Activated naive CD4-positive, alpha-beta T cell treated with anti-CD3 and anti-CD28 coated beads, Interleukin-2, amount 50 U/mL, for 24 hours (primary cell): Measurements from ENCODE around the gene C5.
"Not testable (repeated sequence)": the region's sequence is repeated elsewhere in the genome, so short reads cannot be mapped to it uniquely, and the experiment has no call there.

Experiments
- H3K27ac Mint-ChIP-seq: one replicate; pipeline ENCODE4 v1.8.0; 2021; ENCODE audit warnings: mild to moderate bottlenecking, mixed read lengths
- H3K27me3 Mint-ChIP-seq: one replicate; pipeline ENCODE4 v1.8.0; 2021; ENCODE audit warnings: mixed read lengths
- H3K36me3 Mint-ChIP-seq: one replicate; pipeline ENCODE4 v1.8.0; 2021; ENCODE audit warnings: mixed read lengths
- H3K4me1 Mint-ChIP-seq: one replicate; pipeline ENCODE4 v1.8.0; 2021; ENCODE audit warnings: mixed read lengths
- H3K4me3 Mint-ChIP-seq: one replicate; pipeline ENCODE4 v1.8.0; 2021; ENCODE audit warnings: mild to moderate bottlenecking, mixed read lengths
- H3K9me3 Mint-ChIP-seq: one replicate; pipeline ENCODE4 v1.8.0; 2021; ENCODE audit warnings: mixed read lengths

C5 gene

GRCh38 chr9:120974921-120975320 is 75.2 kb downstream of the C5 start:
- Mint-ChIP-seq H3K36me3 (peaks cover 2% of the 10 kb centered on the region), H3K4me3 (no peak overlapping the region), H3K27ac (peak overlapping the region; percentile 69), H3K4me1 (peaks cover 25% of the 10 kb centered on the region), H3K9me3 (no peaks in the 10 kb centered on the region), H3K27me3 (no peaks in the 10 kb centered on the region)

- H3K9me3 Mint-ChIP-seq: no peaks in the 10 kb centered on the region
- peaks cover 2% of the 10 kb centered on the region for H3K36me3 Mint-ChIP-seq
- no peak overlapping the region for H3K4me3 Mint-ChIP-seq
- peaks cover 25% of the 10 kb centered on the region for H3K4me1 Mint-ChIP-seq
- H3K27me3 Mint-ChIP-seq: no peaks in the 10 kb centered on the region
- H3K27ac Mint-ChIP-seq: no peak overlapping the region
Measured at GRCh38 chr9:120974181-120974580, 75.9 kb downstream of the C5 start.

GRCh38 chr9:120971938-120972337 is 78.1 kb downstream of the C5 start:
- Mint-ChIP-seq H3K4me1 (peaks cover 25% of the 10 kb centered on the region), H3K4me3 (no peak overlapping the region), H3K27ac (no peak overlapping the region), H3K36me3 (no peaks in the 10 kb centered on the region), H3K9me3 (no peaks in the 10 kb centered on the region), H3K27me3 (no peaks in the 10 kb centered on the region)

- H3K36me3 Mint-ChIP-seq, H3K27me3 Mint-ChIP-seq, H3K27ac Mint-ChIP-seq, H3K9me3 Mint-ChIP-seq, H3K4me3 Mint-ChIP-seq: not testable (repeated sequence)
- peaks cover 25% of the 10 kb centered on the region for H3K4me1 Mint-ChIP-seq
Measured at GRCh38 chr9:120971471-120971870, 78.6 kb downstream of the C5 start.

- peaks cover 17% of the 10 kb centered on the region for H3K4me1 Mint-ChIP-seq
Measured at GRCh38 chr9:120970244-120970643, 79.8 kb downstream of the C5 start.

GRCh38 chr9:120966013-120966369 is 84.1 kb downstream of the C5 start:
- no peaks in the 10 kb centered on the region for H3K4me1 Mint-ChIP-seq
- no peaks in the 10 kb centered on the region for H3K9me3 Mint-ChIP-seq
- no peak overlapping the region for H3K4me3 Mint-ChIP-seq
- H3K27me3 Mint-ChIP-seq: no peaks in the 10 kb centered on the region
- no peak overlapping the region for H3K27ac Mint-ChIP-seq
- peaks cover 6% of the 10 kb centered on the region for H3K36me3 Mint-ChIP-seq

More at GRCh38 chr9:120970244-120970643, 79.8 kb downstream of the C5 start:
- Mint-ChIP-seq H3K36me3 (no peaks in the 10 kb centered on the region), H3K27me3 (no peaks in the 10 kb centered on the region), H3K27ac (no peak overlapping the region), H3K4me3 (no peak overlapping the region), H3K9me3 (no peaks in the 10 kb centered on the region)

GRCh38 chr9:120965344-120966012 is 84.6 kb downstream of the C5 start:
- H3K27me3 Mint-ChIP-seq: no peaks in the 10 kb centered on the region
- peaks cover 6% of the 10 kb centered on the region for H3K36me3 Mint-ChIP-seq
- no peak overlapping the region for H3K4me3 Mint-ChIP-seq
- H3K4me1 Mint-ChIP-seq: no peaks in the 10 kb centered on the region
- no peak overlapping the region for H3K27ac Mint-ChIP-seq
- no peaks in the 10 kb centered on the region for H3K9me3 Mint-ChIP-seq

- Mint-ChIP-seq H3K36me3 (peaks cover 8% of the 10 kb centered on the region), H3K4me1 (no peaks in the 10 kb centered on the region), H3K4me3 (no peak overlapping the region), H3K27ac (no peak overlapping the region), H3K9me3 (no peaks in the 10 kb centered on the region), H3K27me3 (no peaks in the 10 kb centered on the region)
Measured at GRCh38 chr9:120961936-120962335, 88.1 kb downstream of the C5 start.

GRCh38 chr9:120960001-120960400 is 90.1 kb downstream of the C5 start:
- Mint-ChIP-seq H3K4me1 (no peaks in the 10 kb centered on the region), H3K4me3 (no peak overlapping the region), H3K27me3 (no peaks in the 10 kb centered on the region), H3K36me3 (peaks cover 8% of the 10 kb centered on the region), H3K27ac (no peak overlapping the region), H3K9me3 (no peaks in the 10 kb centered on the region)

GRCh38 chr9:120956862-120957261 is 93.2 kb downstream of the C5 start:
- Mint-ChIP-seq H3K4me3 (no peak overlapping the region), H3K9me3 (no peaks in the 10 kb centered on the region), H3K27ac (no peak overlapping the region), H3K27me3 (no peaks in the 10 kb centered on the region), H3K4me1 (no peaks in the 10 kb centered on the region), H3K36me3 (peaks cover 4% of the 10 kb centered on the region)

GRCh38 chr9:120951960-120952618 is 98.0 kb downstream of the C5 start:
- Mint-ChIP-seq H3K27ac (no peak overlapping the region), H3K36me3 (no peaks in the 10 kb centered on the region), H3K9me3 (no peaks in the 10 kb centered on the region), H3K27me3 (no peaks in the 10 kb centered on the region), H3K4me1 (no peaks in the 10 kb centered on the region), H3K4me3 (no peak overlapping the region)

GRCh38 chr9:120950421-120951388 is 99.4 kb downstream of the C5 start:
- no peaks in the 10 kb centered on the region for H3K27me3 Mint-ChIP-seq
- no peak overlapping the region for H3K27ac Mint-ChIP-seq
- no peaks in the 10 kb centered on the region for H3K4me1 Mint-ChIP-seq
- H3K36me3 Mint-ChIP-seq: no peaks in the 10 kb centered on the region
- no peak overlapping the region for H3K4me3 Mint-ChIP-seq
- H3K9me3 Mint-ChIP-seq: no peaks in the 10 kb centered on the region

- Mint-ChIP-seq H3K36me3 (no peaks in the 10 kb centered on the region), H3K9me3 (no peaks in the 10 kb centered on the region), H3K4me3 (no peak overlapping the region), H3K4me1 (no peaks in the 10 kb centered on the region), H3K27me3 (no peaks in the 10 kb centered on the region), H3K27ac (no peak overlapping the region)
Measured at GRCh38 chr9:120949290-120949689, 100.8 kb downstream of the C5 start.

- Mint-ChIP-seq H3K4me1 (no peaks in the 10 kb centered on the region), H3K9me3 (no peaks in the 10 kb centered on the region), H3K4me3 (no peak overlapping the region), H3K27me3 (no peaks in the 10 kb centered on the region), H3K36me3 (no peaks in the 10 kb centered on the region), H3K27ac (no peak overlapping the region)
Measured at GRCh38 chr9:120948824-120949223, 101.3 kb downstream of the C5 start.

GRCh38 chr9:120947222-120947621 is 102.9 kb downstream of the C5 start:
- no peaks in the 10 kb centered on the region for H3K4me1 Mint-ChIP-seq
- H3K36me3 Mint-ChIP-seq: no peaks in the 10 kb centered on the region
- no peak overlapping the region for H3K4me3 Mint-ChIP-seq
- H3K27me3 Mint-ChIP-seq: no peaks in the 10 kb centered on the region
- no peaks in the 10 kb centered on the region for H3K9me3 Mint-ChIP-seq
- no peak overlapping the region for H3K27ac Mint-ChIP-seq

GRCh38 chr9:120946259-120946658 is 103.8 kb downstream of the C5 start:
- H3K27ac Mint-ChIP-seq: no peak overlapping the region
- no peak overlapping the region for H3K4me3 Mint-ChIP-seq
- H3K36me3 Mint-ChIP-seq: no peaks in the 10 kb centered on the region
- H3K9me3 Mint-ChIP-seq: no peaks in the 10 kb centered on the region
- H3K4me1 Mint-ChIP-seq: no peaks in the 10 kb centered on the region
- H3K27me3 Mint-ChIP-seq: no peaks in the 10 kb centered on the region
